ENCODE measurements around the gene ACP6. TPM values are rescaled to one million over a fixed set of nuclear protein-coding genes. Genes with fewer than 3 reads are reported as not detected.
A peak's percentile ranks its signal among the peaks of the same experiment; 100 is the strongest.

Gene ACP6
- total and polyA plus RNA-seq, 2 of the 13 experiments (the other 11 are each of a cell fraction or from before 2014, with no cell fraction given): 18.1 to 33.7 TPM

DNA sequence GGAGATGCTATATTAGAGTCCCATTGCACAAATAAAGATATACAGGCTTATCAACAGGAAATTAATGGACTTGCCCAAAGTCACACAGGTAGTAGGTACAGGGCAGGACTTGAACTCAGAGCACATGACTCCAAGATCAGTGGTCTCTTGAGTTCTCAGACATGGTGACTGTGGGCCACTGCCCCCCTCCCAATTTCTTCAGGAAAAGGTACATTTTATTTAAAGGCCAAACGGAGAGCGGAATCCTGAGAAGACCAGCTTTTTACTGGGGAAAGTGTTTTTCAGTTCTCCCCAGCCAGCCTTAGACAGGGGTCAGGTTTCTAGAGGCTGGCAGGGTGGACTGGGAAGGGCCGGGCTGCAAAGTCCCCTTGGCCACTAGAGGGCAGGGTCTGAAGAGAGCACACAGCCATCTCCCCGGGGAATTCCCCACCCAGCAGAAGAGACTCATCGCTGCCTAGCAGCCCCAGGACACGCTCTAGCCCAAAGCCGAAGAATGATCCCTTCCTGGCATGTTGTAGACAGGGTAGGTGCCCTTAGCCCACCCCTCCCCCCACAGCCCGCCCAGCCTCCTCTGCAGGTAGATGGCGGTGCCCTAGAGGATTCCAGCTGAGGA is 29.7 kb downstream of the ACP6 start (continued):
- TF ChIP-seq SIX1 (CRISPR knock-in tag; IDR thresholded peaks at IDR 0.05; ENCODE audit: borderline replicate concordance) (peak; percentile 35; the same call in 1 of the 2 replicates), KLF6 (CRISPR knock-in tag; IDR thresholded peaks at IDR 0.05) (no peak), AGO2 (optimal IDR thresholded peaks at IDR 0.05; ENCODE audit: low read depth, low read length) (no peak), POLR2A (IDR thresholded peaks at IDR 0.05; ENCODE audit: insufficient read depth in 1 of 2, low read depth in 2 of 2, low read length in 2 of 2) (no peak), HDAC6 (IDR thresholded peaks at IDR 0.05; ENCODE audit: low read depth, low read length) (no peak), TCF7 (IDR thresholded peaks at IDR 0.05; ENCODE audit: low read depth) (no peak), ZNF354B (CRISPR knock-in tag; IDR thresholded peaks at IDR 0.05) (no peak), FOSL2 (CRISPR knock-in tag; IDR thresholded peaks at IDR 0.05) (0 out of 2 replicates have a peak, but pooled peaks have one; percentile 10), NFYB (CRISPR knock-in tag; IDR thresholded peaks at IDR 0.05) (no peak), SMC3 (IDR thresholded peaks at IDR 0.05; ENCODE audit: low read length) (peak; percentile 58), PHF20 (CRISPR knock-in tag; IDR thresholded peaks at IDR 0.05) (no peak), STAG1 (CRISPR knock-in tag; IDR thresholded peaks at IDR 0.05) (peak; percentile 62), ZNF205 (CRISPR knock-in tag; IDR thresholded peaks at IDR 0.05) (no peak)
- TF ChIP-seq, protein P1, sequence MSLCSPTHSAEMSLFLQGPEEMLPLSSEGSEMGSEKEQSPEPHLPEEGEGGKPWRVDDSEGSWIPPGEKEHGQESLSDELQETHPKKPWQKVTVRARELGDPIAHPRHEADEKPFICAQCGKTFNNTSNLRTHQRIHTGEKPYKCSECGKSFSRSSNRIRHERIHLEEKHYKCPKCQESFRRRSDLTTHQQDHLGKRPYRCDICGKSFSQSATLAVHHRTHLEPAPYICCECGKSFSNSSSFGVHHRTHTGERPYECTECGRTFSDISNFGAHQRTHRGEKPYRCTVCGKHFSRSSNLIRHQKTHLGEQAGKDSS (CRISPR knock-in tag; IDR thresholded peaks at IDR 0.05; ENCODE audit: borderline replicate concordance, low read depth): no peak
- TF ChIP-seq, protein P2, sequence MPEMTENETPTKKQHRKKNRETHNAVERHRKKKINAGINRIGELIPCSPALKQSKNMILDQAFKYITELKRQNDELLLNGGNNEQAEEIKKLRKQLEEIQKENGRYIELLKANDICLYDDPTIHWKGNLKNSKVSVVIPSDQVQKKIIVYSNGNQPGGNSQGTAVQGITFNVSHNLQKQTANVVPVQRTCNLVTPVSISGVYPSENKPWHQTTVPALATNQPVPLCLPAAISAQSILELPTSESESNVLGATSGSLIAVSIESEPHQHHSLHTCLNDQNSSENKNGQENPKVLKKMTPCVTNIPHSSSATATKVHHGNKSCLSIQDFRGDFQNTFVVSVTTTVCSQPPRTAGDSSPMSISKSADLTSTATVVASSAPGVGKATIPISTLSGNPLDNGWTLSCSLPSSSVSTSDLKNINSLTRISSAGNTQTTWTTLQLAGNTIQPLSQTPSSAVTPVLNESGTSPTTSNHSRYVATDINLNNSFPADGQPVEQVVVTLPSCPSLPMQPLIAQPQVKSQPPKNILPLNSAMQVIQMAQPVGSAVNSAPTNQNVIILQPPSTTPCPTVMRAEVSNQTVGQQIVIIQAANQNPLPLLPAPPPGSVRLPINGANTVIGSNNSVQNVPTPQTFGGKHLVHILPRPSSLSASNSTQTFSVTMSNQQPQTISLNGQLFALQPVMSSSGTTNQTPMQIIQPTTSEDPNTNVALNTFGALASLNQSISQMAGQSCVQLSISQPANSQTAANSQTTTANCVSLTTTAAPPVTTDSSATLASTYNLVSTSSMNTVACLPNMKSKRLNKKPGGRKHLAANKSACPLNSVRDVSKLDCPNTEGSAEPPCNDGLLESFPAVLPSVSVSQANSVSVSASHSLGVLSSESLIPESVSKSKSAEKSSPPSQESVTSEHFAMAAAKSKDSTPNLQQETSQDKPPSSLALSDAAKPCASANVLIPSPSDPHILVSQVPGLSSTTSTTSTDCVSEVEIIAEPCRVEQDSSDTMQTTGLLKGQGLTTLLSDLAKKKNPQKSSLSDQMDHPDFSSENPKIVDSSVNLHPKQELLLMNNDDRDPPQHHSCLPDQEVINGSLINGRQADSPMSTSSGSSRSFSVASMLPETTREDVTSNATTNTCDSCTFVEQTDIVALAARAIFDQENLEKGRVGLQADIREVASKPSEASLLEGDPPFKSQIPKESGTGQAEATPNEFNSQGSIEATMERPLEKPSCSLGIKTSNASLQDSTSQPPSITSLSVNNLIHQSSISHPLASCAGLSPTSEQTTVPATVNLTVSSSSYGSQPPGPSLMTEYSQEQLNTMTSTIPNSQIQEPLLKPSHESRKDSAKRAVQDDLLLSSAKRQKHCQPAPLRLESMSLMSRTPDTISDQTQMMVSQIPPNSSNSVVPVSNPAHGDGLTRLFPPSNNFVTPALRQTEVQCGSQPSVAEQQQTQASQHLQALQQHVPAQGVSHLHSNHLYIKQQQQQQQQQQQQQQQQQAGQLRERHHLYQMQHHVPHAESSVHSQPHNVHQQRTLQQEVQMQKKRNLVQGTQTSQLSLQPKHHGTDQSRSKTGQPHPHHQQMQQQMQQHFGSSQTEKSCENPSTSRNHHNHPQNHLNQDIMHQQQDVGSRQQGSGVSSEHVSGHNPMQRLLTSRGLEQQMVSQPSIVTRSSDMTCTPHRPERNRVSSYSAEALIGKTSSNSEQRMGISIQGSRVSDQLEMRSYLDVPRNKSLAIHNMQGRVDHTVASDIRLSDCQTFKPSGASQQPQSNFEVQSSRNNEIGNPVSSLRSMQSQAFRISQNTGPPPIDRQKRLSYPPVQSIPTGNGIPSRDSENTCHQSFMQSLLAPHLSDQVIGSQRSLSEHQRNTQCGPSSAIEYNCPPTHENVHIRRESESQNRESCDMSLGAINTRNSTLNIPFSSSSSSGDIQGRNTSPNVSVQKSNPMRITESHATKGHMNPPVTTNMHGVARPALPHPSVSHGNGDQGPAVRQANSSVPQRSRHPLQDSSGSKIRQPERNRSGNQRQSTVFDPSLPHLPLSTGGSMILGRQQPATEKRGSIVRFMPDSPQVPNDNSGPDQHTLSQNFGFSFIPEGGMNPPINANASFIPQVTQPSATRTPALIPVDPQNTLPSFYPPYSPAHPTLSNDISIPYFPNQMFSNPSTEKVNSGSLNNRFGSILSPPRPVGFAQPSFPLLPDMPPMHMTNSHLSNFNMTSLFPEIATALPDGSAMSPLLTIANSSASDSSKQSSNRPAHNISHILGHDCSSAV (CRISPR knock-in tag; IDR thresholded peaks at IDR 0.05; ENCODE audit: borderline replicate concordance): no peak
- TF ChIP-seq, protein P3, sequence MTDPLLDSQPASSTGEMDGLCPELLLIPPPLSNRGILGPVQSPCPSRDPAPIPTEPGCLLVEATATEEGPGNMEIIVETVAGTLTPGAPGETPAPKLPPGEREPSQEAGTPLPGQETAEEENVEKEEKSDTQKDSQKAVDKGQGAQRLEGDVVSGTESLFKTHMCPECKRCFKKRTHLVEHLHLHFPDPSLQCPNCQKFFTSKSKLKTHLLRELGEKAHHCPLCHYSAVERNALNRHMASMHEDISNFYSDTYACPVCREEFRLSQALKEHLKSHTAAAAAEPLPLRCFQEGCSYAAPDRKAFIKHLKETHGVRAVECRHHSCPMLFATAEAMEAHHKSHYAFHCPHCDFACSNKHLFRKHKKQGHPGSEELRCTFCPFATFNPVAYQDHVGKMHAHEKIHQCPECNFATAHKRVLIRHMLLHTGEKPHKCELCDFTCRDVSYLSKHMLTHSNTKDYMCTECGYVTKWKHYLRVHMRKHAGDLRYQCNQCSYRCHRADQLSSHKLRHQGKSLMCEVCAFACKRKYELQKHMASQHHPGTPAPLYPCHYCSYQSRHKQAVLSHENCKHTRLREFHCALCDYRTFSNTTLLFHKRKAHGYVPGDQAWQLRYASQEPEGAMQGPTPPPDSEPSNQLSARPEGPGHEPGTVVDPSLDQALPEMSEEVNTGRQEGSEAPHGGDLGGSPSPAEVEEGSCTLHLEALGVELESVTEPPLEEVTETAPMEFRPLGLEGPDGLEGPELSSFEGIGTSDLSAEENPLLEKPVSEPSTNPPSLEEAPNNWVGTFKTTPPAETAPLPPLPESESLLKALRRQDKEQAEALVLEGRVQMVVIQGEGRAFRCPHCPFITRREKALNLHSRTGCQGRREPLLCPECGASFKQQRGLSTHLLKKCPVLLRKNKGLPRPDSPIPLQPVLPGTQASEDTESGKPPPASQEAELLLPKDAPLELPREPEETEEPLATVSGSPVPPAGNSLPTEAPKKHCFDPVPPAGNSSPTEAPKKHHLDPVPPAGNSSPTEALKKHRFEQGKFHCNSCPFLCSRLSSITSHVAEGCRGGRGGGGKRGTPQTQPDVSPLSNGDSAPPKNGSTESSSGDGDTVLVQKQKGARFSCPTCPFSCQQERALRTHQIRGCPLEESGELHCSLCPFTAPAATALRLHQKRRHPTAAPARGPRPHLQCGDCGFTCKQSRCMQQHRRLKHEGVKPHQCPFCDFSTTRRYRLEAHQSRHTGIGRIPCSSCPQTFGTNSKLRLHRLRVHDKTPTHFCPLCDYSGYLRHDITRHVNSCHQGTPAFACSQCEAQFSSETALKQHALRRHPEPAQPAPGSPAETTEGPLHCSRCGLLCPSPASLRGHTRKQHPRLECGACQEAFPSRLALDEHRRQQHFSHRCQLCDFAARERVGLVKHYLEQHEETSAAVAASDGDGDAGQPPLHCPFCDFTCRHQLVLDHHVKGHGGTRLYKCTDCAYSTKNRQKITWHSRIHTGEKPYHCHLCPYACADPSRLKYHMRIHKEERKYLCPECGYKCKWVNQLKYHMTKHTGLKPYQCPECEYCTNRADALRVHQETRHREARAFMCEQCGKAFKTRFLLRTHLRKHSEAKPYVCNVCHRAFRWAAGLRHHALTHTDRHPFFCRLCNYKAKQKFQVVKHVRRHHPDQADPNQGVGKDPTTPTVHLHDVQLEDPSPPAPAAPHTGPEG (CRISPR knock-in tag; IDR thresholded peaks at IDR 0.05): no peak
